A673 (cell line): Measurements from ENCODE around the gene TRIP13.

Experiments
- EZH2 ChIP-seq: fragments of 200-600 bp; sonication (generic); IDR thresholded peaks from 2 replicates; pipeline ENCODE4 v1.6.1; 2017; ENCODE audit warnings: borderline replicate concordance, low read depth, mild to moderate bottlenecking, mixed read lengths, antibody characterized with exemption, low read length; ENCODE audit not compliant: poor library complexity, severe bottlenecking
- TF ChIP-seq, protein P1 (sequence below): fragments of 300-800, 200-600 bp; sonication (generic); conservative IDR thresholded peaks from 2 replicates; pipeline ENCODE4 v1.5.1; 2017; ENCODE audit warnings: low read depth, mild to moderate bottlenecking, antibody characterized with exemption, low read length, moderate library complexity, mixed read lengths

DNA sequence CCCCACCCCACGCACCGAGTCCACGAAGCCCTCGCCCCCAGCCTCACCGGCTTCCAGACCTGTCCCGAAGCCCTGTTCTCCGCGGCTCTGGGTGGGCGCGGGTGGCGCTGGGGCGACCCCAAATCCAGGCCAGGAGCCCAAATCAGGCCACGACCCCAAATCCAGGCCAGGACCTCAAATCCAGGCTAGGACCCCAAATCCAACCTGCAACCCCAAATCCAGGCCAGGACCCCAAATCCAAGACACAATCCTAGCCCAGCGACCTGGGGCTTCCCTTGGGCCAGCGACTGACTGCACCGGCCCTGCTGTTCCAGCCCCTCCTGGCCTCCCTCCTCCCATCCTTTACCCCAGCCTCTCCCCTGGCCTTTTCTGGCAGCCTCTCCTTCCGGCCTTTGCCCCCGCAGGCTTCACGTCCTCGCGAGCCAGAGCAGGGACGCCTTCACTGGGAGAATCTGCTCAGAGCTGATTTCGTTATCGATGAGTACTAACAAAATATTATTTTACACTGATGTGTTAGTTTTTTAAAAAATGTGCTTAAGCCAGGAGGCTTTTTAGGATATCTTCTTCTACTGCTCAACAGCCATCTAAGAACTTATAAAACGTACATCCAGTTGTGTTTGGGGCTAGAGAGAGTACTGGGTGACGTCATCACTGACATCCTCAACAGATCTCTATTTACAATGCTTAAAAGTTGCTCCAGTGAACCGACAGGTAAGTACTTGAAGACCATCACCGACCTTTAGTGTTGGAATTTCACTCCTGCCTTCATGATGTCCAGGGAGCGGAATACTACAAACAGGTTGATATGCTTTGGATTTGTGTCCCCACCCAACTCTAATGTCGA, 34.7 kb downstream of the TRIP13 start:
- TF ChIP-seq, protein P1, sequence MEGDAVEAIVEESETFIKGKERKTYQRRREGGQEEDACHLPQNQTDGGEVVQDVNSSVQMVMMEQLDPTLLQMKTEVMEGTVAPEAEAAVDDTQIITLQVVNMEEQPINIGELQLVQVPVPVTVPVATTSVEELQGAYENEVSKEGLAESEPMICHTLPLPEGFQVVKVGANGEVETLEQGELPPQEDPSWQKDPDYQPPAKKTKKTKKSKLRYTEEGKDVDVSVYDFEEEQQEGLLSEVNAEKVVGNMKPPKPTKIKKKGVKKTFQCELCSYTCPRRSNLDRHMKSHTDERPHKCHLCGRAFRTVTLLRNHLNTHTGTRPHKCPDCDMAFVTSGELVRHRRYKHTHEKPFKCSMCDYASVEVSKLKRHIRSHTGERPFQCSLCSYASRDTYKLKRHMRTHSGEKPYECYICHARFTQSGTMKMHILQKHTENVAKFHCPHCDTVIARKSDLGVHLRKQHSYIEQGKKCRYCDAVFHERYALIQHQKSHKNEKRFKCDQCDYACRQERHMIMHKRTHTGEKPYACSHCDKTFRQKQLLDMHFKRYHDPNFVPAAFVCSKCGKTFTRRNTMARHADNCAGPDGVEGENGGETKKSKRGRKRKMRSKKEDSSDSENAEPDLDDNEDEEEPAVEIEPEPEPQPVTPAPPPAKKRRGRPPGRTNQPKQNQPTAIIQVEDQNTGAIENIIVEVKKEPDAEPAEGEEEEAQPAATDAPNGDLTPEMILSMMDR = no peak; the same call in 1 of the 2 replicates
- TF ChIP-seq EZH2 = no peak
